ENCODE measurements around the gene CARNS1. TPM values are rescaled to one million over a fixed set of nuclear protein-coding genes. Genes with fewer than 3 reads are reported as not detected.

The CARNS1 gene
- total RNA-seq, 2 experiments from 2014 or later, result 9.9 to 10.0 TPM

DNA sequence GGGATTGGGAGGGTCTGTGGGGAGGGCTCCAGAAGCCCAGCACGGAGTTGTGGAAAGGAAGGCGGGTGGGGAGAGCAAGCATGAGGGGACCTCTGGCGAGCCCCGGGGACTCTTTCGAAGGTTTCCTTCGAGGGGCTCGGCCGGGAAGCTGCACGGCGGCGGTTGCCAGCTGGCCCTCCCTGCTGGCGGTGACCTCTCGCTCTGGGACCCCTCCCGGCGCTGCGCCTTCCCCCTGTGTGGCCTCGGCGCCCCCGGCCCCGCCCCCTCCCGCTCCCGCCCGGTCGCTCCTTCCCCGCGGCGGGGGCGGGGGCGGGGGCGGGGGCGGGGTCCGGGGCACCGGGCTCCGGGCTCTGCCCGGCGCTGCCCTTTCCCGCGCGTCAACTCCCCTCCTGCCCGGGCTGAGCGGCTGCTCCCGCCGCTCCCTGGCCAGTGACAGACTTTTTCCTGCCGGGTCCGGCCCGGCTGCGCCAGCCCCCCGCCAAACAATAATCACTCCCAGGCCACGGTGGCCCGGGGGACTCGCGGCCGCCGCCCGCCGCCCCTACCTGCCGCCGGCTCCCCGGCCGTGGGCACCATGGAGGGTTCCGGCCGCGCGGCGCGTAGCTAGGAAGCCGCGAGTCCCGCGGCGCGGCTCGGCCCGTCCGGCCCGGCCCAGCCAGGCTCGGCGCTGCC, 43.0 kb upstream of the CARNS1 start:
- Histone ChIP-seq H3K36me3 (ENCODE audit: insufficient read depth, low read length) (no peaks in the 10 kb centered on the region), H3K4me1 (ENCODE audit: insufficient read depth, low read length) (peaks cover 75% of the 10 kb centered on the region), H3K27ac (ENCODE audit: low read depth in 1 of 2, low read length in 2 of 2) (peak overlapping the region in 1 of 2 donors; percentile 30), H3K27me3 (ENCODE audit: control insufficient read depth in 1 of 2, insufficient read depth in 2 of 2, low read length in 2 of 2) (peaks cover 6 to 16% of the 10 kb centered on the region in 2 experiments), H3K9me3 (ENCODE audit: control insufficient read depth in 1 of 2, insufficient read depth in 1 of 2, low read length in 2 of 2) (no peaks in the 10 kb centered on the region), H3K4me3 (ENCODE audit: low read length) (peak overlapping the region; percentile 46)
- Mint-ChIP-seq H3K27ac (no peak overlapping the region), H3K9me3 (no peaks in the 10 kb centered on the region), H3K4me3 (no peak overlapping the region), H3K4me1 (ENCODE audit: low read depth) (peaks cover 67% of the 10 kb centered on the region), H3K27me3 (peaks cover 42% of the 10 kb centered on the region), H3K36me3 (ENCODE audit: low read depth) (peaks cover 5% of the 10 kb centered on the region)
- no peak for ATAC-seq (ENCODE audit: poor library complexity)
- DNase-seq, result peak in 2 of 14 experiments; percentile 25 to 40
- CTCF ChIA-PET, result interaction anchor here (1.8 to 5.6 kb wide), 5 partner anchors 10 to 27 kb away, joined by 4 to 32 read pairs (median 16); no protein-coding TSS in a partner anchor
- POLR2A ChIA-PET, result interaction anchor here (0.8 to 8.2 kb wide), 9 partner anchors 9 to 132 kb away, joined by 3 to 81 read pairs (median 5); partner anchors contain the start of genes AIP, POLD4 and SSH3
- intact Hi-C loops (cut with DNase I, micrococcal nuclease), result no loop called here
- TF ChIP-seq, protein P1, sequence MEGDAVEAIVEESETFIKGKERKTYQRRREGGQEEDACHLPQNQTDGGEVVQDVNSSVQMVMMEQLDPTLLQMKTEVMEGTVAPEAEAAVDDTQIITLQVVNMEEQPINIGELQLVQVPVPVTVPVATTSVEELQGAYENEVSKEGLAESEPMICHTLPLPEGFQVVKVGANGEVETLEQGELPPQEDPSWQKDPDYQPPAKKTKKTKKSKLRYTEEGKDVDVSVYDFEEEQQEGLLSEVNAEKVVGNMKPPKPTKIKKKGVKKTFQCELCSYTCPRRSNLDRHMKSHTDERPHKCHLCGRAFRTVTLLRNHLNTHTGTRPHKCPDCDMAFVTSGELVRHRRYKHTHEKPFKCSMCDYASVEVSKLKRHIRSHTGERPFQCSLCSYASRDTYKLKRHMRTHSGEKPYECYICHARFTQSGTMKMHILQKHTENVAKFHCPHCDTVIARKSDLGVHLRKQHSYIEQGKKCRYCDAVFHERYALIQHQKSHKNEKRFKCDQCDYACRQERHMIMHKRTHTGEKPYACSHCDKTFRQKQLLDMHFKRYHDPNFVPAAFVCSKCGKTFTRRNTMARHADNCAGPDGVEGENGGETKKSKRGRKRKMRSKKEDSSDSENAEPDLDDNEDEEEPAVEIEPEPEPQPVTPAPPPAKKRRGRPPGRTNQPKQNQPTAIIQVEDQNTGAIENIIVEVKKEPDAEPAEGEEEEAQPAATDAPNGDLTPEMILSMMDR (IDR thresholded peaks at IDR 0.05), result no peak

DNA sequence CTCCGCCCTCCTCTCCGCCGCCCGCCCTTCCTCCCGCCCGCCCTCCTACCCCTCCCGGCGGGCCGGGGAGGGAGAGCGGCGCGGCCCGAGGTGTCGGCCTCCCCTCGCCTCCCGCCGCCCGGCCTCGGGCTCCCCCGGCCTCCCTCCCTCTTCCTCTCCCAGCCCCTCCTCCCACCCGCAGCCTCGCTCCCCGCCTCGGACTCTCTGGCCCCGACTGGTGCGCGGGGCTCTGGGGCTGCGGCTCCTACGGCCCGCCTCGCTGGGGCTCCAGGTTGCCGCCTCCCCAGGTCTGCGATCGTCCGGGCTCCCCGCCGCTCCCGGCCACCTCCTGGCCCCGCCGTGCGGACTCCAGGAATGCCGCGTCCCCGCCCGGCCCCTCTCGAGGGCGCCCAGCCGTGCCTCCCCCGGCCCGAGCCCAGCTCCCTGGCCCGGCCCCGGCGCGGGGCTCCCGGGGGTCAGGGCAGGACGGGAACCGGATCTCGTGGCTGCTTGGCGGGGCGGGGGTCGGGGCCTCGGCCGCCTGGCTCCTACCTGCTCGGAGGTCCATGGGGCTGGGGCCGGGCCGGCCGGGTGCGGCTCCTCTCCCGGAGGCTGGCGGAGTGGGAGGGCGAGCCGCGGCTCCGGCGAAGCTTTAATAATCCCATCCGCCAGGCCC, 42.4 kb upstream of the CARNS1 start, which contains the start of gene CLCF1:
Gene CLCF1, minus strand, starts transcription at position 606 of the 655 bp plus-strand sequence. Its CDS starts 59 bp downstream, at position 547.
- Mint-ChIP-seq H3K27ac (peak within 1 kb of the TSS; percentile 91), H3K4me3 (peak within 1 kb of the TSS; percentile 94), H3K36me3 (ENCODE audit: low read depth) (peaks cover 5% of the 10 kb centered on the region), H3K4me1 (ENCODE audit: low read depth) (peaks cover 61% of the 10 kb centered on the region), H3K9me3 (no peaks in the 10 kb centered on the region), H3K27me3 (peaks cover 42% of the 10 kb centered on the region)
- Histone ChIP-seq H3K36me3 (ENCODE audit: insufficient read depth, low read length) (no peaks in the 10 kb centered on the region), H3K9me3 (ENCODE audit: control insufficient read depth in 1 of 2, insufficient read depth in 1 of 2, low read length in 2 of 2) (no peaks in the 10 kb centered on the region), H3K27me3 (ENCODE audit: control insufficient read depth in 1 of 2, insufficient read depth in 2 of 2, low read length in 2 of 2) (peaks cover 6 to 16% of the 10 kb centered on the region in 2 experiments), H3K4me3 (ENCODE audit: low read length) (peak within 1 kb of the TSS; percentile 48), H3K4me1 (ENCODE audit: insufficient read depth, low read length) (peaks cover 69% of the 10 kb centered on the region), H3K27ac (ENCODE audit: low read depth in 1 of 2, low read length in 2 of 2) (no peak within 1 kb of the TSS)
- peak; percentile 16 for ATAC-seq (ENCODE audit: poor library complexity)
- peak in 6 of 14 experiments; percentile 22 to 64 (median 44) for DNase-seq
- ChIA-PET POLR2A (interaction anchor here (0.6 to 8.2 kb wide), 12 partner anchors 8 to 240 kb away, joined by 3 to 81 read pairs (median 4); partner anchors contain the start of genes AIP, POLD4, PPP1CA and PTPRCAP), CTCF (interaction anchor here (1.1 to 5.6 kb wide), 6 partner anchors 9 to 81 kb away, joined by 3 to 24 read pairs (median 12); partner anchors contain the start of gene PPP1CA)
- TF ChIP-seq, protein P1 (IDR thresholded peaks at IDR 0.05), result no peak
- intact Hi-C loops (cut with DNase I, micrococcal nuclease), result loop anchor here in 1 of 2 experiments (1.0 kb wide), 1 partner anchor 20 kb away; the partner anchor contains the start of gene POLD4
